SJSA1 (cell line): ENCODE measurements around the gene EPAS1. TPM values are rescaled to one million over a fixed set of nuclear protein-coding genes. Genes with fewer than 3 reads are reported as not detected.

ENCODE experiments used
- DNase-seq, 2 experiments: peaks; one replicate each; pipeline ENCODE4 v3.0.0-alpha.2; 2015 to 2020; ENCODE audit warnings: low spot score in 2 of 2, low read depth in 1 of 2
- H3K27ac ChIP-seq: fragments of 250-450 bp; sonication (Bioruptor Pico); 2 replicates; pipeline ENCODE4 v1.5.1; 2020; ENCODE audit warnings: mild to moderate bottlenecking, moderate library complexity
- H3K27me3 ChIP-seq: fragments of 250-450 bp; sonication (Bioruptor Pico); replicated peaks from 2 replicates; pipeline ENCODE4 v1.5.1; 2020; ENCODE audit warnings: mild to moderate bottlenecking, moderate library complexity
- H3K36me3 ChIP-seq: fragments of 250-450 bp; sonication (Bioruptor Pico); 2 replicates; pipeline ENCODE4 v1.5.1; 2020; ENCODE audit warnings: mild to moderate bottlenecking
- H3K4me1 ChIP-seq: fragments of 250-450 bp; sonication (Bioruptor Pico); replicated peaks from 2 replicates; pipeline ENCODE4 v1.6.1; 2021; ENCODE audit warnings: mild to moderate bottlenecking
- H3K4me3 ChIP-seq: fragments of 250-450 bp; sonication (Bioruptor Pico); 2 replicates; pipeline ENCODE4 v1.5.1; 2020; ENCODE audit warnings: mild to moderate bottlenecking
- H3K9me3 ChIP-seq: fragments of 250-450 bp; sonication (Bioruptor Pico); replicated peaks from 2 replicates; pipeline ENCODE4 v1.5.1; 2020; ENCODE audit warnings: mild to moderate bottlenecking
- total RNA-seq: library from RNA; depleted of rRNA; stranded (reverse); fragments of >200 nt; shearing (Covaris generic); gene quantifications from 2 replicates; pipeline ENCODE4 v1.2.3, GENCODE V29; 2014

The EPAS1 gene
- total RNA-seq, 1 experiment from 2014 or later = 12.9 TPM

GRCh38 chr2:46310446-46310845, 13.2 kb downstream of the EPAS1 start:
- H3K4me3 ChIP-seq = no peak overlapping the region
- no peaks in the 10 kb centered on the region for H3K27me3 ChIP-seq
- peaks cover 32% of the 10 kb centered on the region for H3K4me1 ChIP-seq
- H3K9me3 ChIP-seq = no peaks in the 10 kb centered on the region
- no peak for DNase-seq
- no peak overlapping the region for H3K27ac ChIP-seq
- H3K36me3 ChIP-seq = no peaks in the 10 kb centered on the region

GRCh38 chr2:46311651-46312223, 14.5 kb downstream of the EPAS1 start:
- Histone ChIP-seq H3K9me3 (no peaks in the 10 kb centered on the region), H3K4me1 (peaks cover 32% of the 10 kb centered on the region), H3K4me3 (no peak overlapping the region), H3K27me3 (no peaks in the 10 kb centered on the region), H3K36me3 (peaks cover 1% of the 10 kb centered on the region; the same call in 1 of the 2 replicates), H3K27ac (no peak overlapping the region)
- DNase-seq = no peak

- Histone ChIP-seq H3K4me3 (no peak overlapping the region), H3K27ac (no peak overlapping the region), H3K36me3 (peaks cover 4% of the 10 kb centered on the region; the same call in 1 of the 2 replicates), H3K27me3 (no peaks in the 10 kb centered on the region), H3K9me3 (no peaks in the 10 kb centered on the region), H3K4me1 (peaks cover 31% of the 10 kb centered on the region)
- DNase-seq = no peak
Observed at GRCh38 chr2:46313063-46313462, 15.9 kb downstream of the EPAS1 start.

GRCh38 chr2:46314065-46314835, 17.0 kb downstream of the EPAS1 start:
- no peaks in the 10 kb centered on the region for H3K9me3 ChIP-seq
- H3K4me3 ChIP-seq = no peak overlapping the region
- H3K27ac ChIP-seq = peak overlapping the region; percentile 86; the same call in 1 of the 2 replicates
- H3K4me1 ChIP-seq = peaks cover 31% of the 10 kb centered on the region
- H3K36me3 ChIP-seq = peaks cover 4% of the 10 kb centered on the region; the same call in 1 of the 2 replicates
- H3K27me3 ChIP-seq = no peaks in the 10 kb centered on the region
- no peak for DNase-seq

- H3K27me3 ChIP-seq = no peaks in the 10 kb centered on the region
- H3K36me3 ChIP-seq = peaks cover 4% of the 10 kb centered on the region; the same call in 1 of the 2 replicates
- peak overlapping the region; percentile 86 for H3K27ac ChIP-seq
- no peak overlapping the region for H3K4me3 ChIP-seq
- H3K4me1 ChIP-seq = peaks cover 38% of the 10 kb centered on the region
- no peaks in the 10 kb centered on the region for H3K9me3 ChIP-seq
- peak; percentile 78 for DNase-seq
Observed at GRCh38 chr2:46315103-46315890, 18.1 kb downstream of the EPAS1 start.

- Histone ChIP-seq H3K4me1 (peaks cover 35% of the 10 kb centered on the region), H3K27me3 (no peaks in the 10 kb centered on the region), H3K4me3 (no peak overlapping the region), H3K9me3 (no peaks in the 10 kb centered on the region), H3K36me3 (peaks cover 4% of the 10 kb centered on the region; the same call in 1 of the 2 replicates), H3K27ac (no peak overlapping the region)
- no peak for DNase-seq
Observed at GRCh38 chr2:46317094-46317486, 19.9 kb downstream of the EPAS1 start.

GRCh38 chr2:46318579-46319460, 21.6 kb downstream of the EPAS1 start:
- Histone ChIP-seq H3K9me3 (no peaks in the 10 kb centered on the region), H3K4me1 (peaks cover 39% of the 10 kb centered on the region), H3K4me3 (no peak overlapping the region), H3K27ac (no peak overlapping the region), H3K36me3 (peaks cover 4% of the 10 kb centered on the region; the same call in 1 of the 2 replicates), H3K27me3 (no peaks in the 10 kb centered on the region)
- no peak for DNase-seq

- Histone ChIP-seq H3K36me3 (peaks cover 4% of the 10 kb centered on the region; the same call in 1 of the 2 replicates), H3K27ac (no peak overlapping the region), H3K9me3 (no peaks in the 10 kb centered on the region), H3K4me1 (peaks cover 33% of the 10 kb centered on the region), H3K27me3 (no peaks in the 10 kb centered on the region), H3K4me3 (no peak overlapping the region)
- no peak for DNase-seq
Observed at GRCh38 chr2:46319711-46320110, 22.5 kb downstream of the EPAS1 start.

GRCh38 chr2:46320141-46320567, 22.9 kb downstream of the EPAS1 start:
- no peak for DNase-seq
- H3K9me3 ChIP-seq = no peaks in the 10 kb centered on the region
- H3K4me3 ChIP-seq = no peak overlapping the region
- no peaks in the 10 kb centered on the region for H3K27me3 ChIP-seq
- no peak overlapping the region for H3K27ac ChIP-seq
- H3K4me1 ChIP-seq = peaks cover 33% of the 10 kb centered on the region
- peaks cover 4% of the 10 kb centered on the region; the same call in 1 of the 2 replicates for H3K36me3 ChIP-seq

GRCh38 chr2:46323730-46324129, 26.5 kb downstream of the EPAS1 start:
- DNase-seq = no peak
- H3K36me3 ChIP-seq = no peaks in the 10 kb centered on the region
- no peaks in the 10 kb centered on the region for H3K27me3 ChIP-seq
- H3K4me1 ChIP-seq = peaks cover 30% of the 10 kb centered on the region
- no peaks in the 10 kb centered on the region for H3K9me3 ChIP-seq
- no peak overlapping the region for H3K27ac ChIP-seq
- no peak overlapping the region for H3K4me3 ChIP-seq

GRCh38 chr2:46325182-46325928, 28.1 kb downstream of the EPAS1 start:
- Histone ChIP-seq H3K4me3 (no peak overlapping the region), H3K27ac (no peak overlapping the region)
- DNase-seq = no peak

GRCh38 chr2:46326231-46326980, 29.2 kb downstream of the EPAS1 start:
- H3K27me3 ChIP-seq = no peaks in the 10 kb centered on the region
- H3K9me3 ChIP-seq = no peaks in the 10 kb centered on the region
- no peak overlapping the region for H3K27ac ChIP-seq
- peaks cover 43% of the 10 kb centered on the region for H3K4me1 ChIP-seq
- no peak for DNase-seq
- H3K36me3 ChIP-seq = no peaks in the 10 kb centered on the region
- no peak overlapping the region for H3K4me3 ChIP-seq

More at GRCh38 chr2:46325182-46325928, 28.1 kb downstream of the EPAS1 start:
- peaks cover 34% of the 10 kb centered on the region for H3K4me1 ChIP-seq
- no peaks in the 10 kb centered on the region for H3K27me3 ChIP-seq
- H3K9me3 ChIP-seq = no peaks in the 10 kb centered on the region
- no peaks in the 10 kb centered on the region for H3K36me3 ChIP-seq
